Activated CD8-positive, alpha-beta T cell treated with anti-CD3 and anti-CD28 coated beads for 36 hours (primary cell): ENCODE measurements around the gene PRMT3. TPM values are rescaled to one million over a fixed set of nuclear protein-coding genes. Genes with fewer than 3 reads are reported as not detected.
A peak's percentile ranks its signal among the peaks of the same experiment; 100 is the strongest.

Experiments
- ATAC-seq: fragments of 200-7000 bp; cut with Tn5 transposase; one replicate; pipeline ENCODE4 v1.10.0; 2021; ENCODE audit warnings: mild to moderate bottlenecking, moderate library complexity
- CTCF ChIA-PET: fragments of 350-600 bp; sonication (Branson Sonifier 250); formaldehyde crosslinking; loops from one replicate; lab custom pipeline; 2021; ENCODE audit warnings: antibody characterized with exemption; lab: Charles Lee
- POLR2A ChIA-PET: fragments of 350-600 bp; sonication (Branson Sonifier 250); formaldehyde crosslinking; loops from one replicate; lab custom pipeline; 2021; ENCODE audit warnings: antibody characterized with exemption; lab: Charles Lee
- DNase-seq: peaks from one replicate; pipeline ENCODE4 v3.0.0-alpha.2; 2020
- H3K27ac Mint-ChIP-seq: one replicate; pipeline ENCODE4 v1.8.0; 2021; ENCODE audit warnings: mild to moderate bottlenecking, mixed read lengths
- H3K27me3 Mint-ChIP-seq: one replicate; pipeline ENCODE4 v1.8.0; 2021; ENCODE audit warnings: mixed read lengths
- H3K36me3 Mint-ChIP-seq: one replicate; pipeline ENCODE4 v1.8.0; 2021; ENCODE audit warnings: low read depth, mixed read lengths
- H3K4me1 Mint-ChIP-seq: one replicate; pipeline ENCODE4 v1.8.0; 2021; ENCODE audit warnings: low read depth, mixed read lengths
- H3K4me3 Mint-ChIP-seq: one replicate; pipeline ENCODE4 v1.8.0; 2021; ENCODE audit warnings: mild to moderate bottlenecking, moderate library complexity, mixed read lengths
- H3K9me3 Mint-ChIP-seq: one replicate; pipeline ENCODE4 v1.8.0; 2021; ENCODE audit warnings: mixed read lengths
- CTCF ChIP-seq: fragments of 200-600 bp; IDR thresholded peaks from one replicate; pipeline ENCODE4 v1.8.0; 2022; ENCODE audit warnings: antibody characterized with exemption, mild to moderate bottlenecking
- intact Hi-C: fragments of 100-400 bp; cut with micrococcal nuclease; formaldehyde crosslinking; loops from one replicate; pipeline ENCODE4 v1.10.0; 2022
- total RNA-seq, 2 experiments: library from RNA; stranded (reverse); gene quantifications; one replicate each; pipeline ENCODE4 v1.2.3, GENCODE V29; 2021

The PRMT3 gene
- total RNA-seq, 2 experiments from 2014 or later = 33.3 to 36.4 TPM

GRCh38 chr11:20406484-20406883 is 19.0 kb downstream of the PRMT3 start:
- Mint-ChIP-seq H3K9me3 (no peaks in the 10 kb centered on the region), H3K27ac (no peak overlapping the region), H3K27me3 (no peaks in the 10 kb centered on the region), H3K36me3 (peaks cover 38% of the 10 kb centered on the region), H3K4me1 (no peaks in the 10 kb centered on the region), H3K4me3 (no peak overlapping the region)
- TF ChIP-seq CTCF = no peak
- intact Hi-C loops = no loop called here
- POLR2A ChIA-PET = no interaction called here
- CTCF ChIA-PET = interaction anchor here (1.0 kb wide), 1 partner anchor 10 kb away, joined by 3 read pairs; no protein-coding TSS in a partner anchor
- no peak for DNase-seq
- ATAC-seq = no peak

DNA sequence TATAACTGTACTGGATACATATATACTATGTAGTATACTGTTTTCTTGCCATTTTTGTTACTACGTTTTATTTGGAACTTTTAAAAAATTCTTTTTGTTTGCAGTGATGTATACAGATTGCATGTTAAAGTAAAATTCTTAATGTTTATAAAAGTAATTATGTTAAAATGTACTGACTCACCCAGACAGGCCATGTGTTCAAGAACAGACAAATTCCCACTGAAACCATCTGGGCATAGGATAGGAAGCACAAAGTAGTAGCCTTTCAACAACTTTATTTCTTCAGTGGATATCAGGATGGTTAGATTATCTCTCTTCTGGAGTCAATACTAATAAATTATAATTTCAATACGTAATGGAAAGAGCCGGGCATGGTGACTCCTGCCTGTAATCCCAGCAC is 19.8 kb downstream of the PRMT3 start:
- TF ChIP-seq CTCF = no peak
- Mint-ChIP-seq H3K4me1 (no peaks in the 10 kb centered on the region), H3K36me3 (peaks cover 44% of the 10 kb centered on the region), H3K4me3 (no peak overlapping the region), H3K27me3 (no peaks in the 10 kb centered on the region), H3K9me3 (no peaks in the 10 kb centered on the region), H3K27ac (no peak overlapping the region)
- CTCF ChIA-PET = no interaction called here
- POLR2A ChIA-PET = interaction anchor here (0.6 kb wide), 1 partner anchor 18 kb away, joined by 3 read pairs; no protein-coding TSS in a partner anchor
- intact Hi-C loops = no loop called here
- no peak for ATAC-seq
- no peak for DNase-seq

DNA sequence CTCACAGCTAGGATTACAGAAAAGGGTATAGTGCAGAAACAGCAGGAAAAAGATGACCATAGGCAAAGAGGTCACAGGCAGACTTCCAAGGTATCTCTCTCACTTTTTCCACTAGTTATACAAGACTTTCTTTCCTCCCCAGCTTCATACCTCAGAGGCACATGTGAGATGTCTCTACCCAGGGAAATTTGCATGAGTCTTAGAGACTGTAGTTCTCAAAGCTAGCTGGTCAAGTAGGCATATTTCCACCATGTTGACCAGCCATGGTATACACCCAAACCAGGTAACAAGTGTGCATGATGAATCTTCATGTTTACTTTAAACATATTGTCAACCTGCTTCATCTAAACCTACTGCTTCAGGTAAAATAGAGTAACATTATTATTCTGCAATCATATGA is 27.9 kb downstream of the PRMT3 start:
- no peak for TF ChIP-seq CTCF
- DNase-seq = no peak
- ChIA-PET CTCF (no interaction called here), POLR2A (no interaction called here)
- H3K36me3 Mint-ChIP-seq = peaks cover 61% of the 10 kb centered on the region
- intact Hi-C loops = no loop called here
- H3K4me1 Mint-ChIP-seq = peaks cover 20% of the 10 kb centered on the region
- no peaks in the 10 kb centered on the region for H3K27me3 Mint-ChIP-seq
- no peak overlapping the region for H3K27ac Mint-ChIP-seq
- no peaks in the 10 kb centered on the region for H3K9me3 Mint-ChIP-seq
- no peak overlapping the region for H3K4me3 Mint-ChIP-seq
- peak; percentile 34 for ATAC-seq

DNA sequence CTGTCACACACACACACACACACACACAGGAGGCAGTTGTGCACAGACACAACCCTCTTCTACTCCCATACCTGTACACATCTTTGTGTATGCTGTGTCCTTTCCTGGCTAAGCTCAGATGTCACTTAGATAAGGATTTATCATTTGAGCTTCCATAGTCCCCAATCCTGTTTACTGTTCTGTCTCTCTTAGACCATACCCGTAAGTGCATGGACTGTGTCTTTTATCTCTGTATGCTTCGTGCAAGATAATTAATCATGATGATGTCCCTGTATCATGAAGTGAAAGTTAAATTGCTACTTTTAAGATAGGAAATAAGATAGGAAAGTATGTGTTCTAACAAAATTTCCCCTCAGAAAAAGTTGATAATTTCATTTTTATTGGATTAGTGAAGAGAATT is 30.3 kb downstream of the PRMT3 start:
- H3K9me3 Mint-ChIP-seq = no peaks in the 10 kb centered on the region
- DNase-seq (no peak), ATAC-seq (no peak)
- intact Hi-C loops = no loop called here
- no peak overlapping the region for H3K27ac Mint-ChIP-seq
- TF ChIP-seq CTCF = no peak
- ChIA-PET CTCF (interaction anchor here (1.1 kb wide), 1 partner anchor 19 kb away, joined by 3 read pairs; no protein-coding TSS in a partner anchor), POLR2A (no interaction called here)
- H3K4me3 Mint-ChIP-seq = no peak overlapping the region
- H3K4me1 Mint-ChIP-seq = peaks cover 28% of the 10 kb centered on the region
- H3K36me3 Mint-ChIP-seq = peaks cover 55% of the 10 kb centered on the region
- no peaks in the 10 kb centered on the region for H3K27me3 Mint-ChIP-seq

DNA sequence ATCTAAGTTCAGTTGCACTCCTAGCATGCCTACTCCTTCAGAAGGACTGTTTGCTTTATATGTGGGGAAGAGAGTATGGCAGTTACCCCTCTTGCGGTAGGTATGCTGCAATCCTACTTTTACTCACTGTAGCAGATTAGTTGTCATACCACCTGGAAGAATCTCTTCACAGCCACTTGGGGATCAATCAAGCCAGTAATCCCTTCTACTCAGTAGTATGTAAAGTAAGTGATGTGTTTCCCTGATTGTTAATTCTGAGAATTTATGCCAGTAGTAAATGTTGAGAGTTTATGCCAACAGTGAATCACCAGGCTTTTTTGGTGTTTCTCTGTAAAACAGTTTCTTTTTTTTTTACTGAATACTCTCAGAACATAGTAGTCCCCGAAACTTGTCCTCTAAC is 34.4 kb downstream of the PRMT3 start:
- intact Hi-C loops = no loop called here
- ChIA-PET CTCF (no interaction called here), POLR2A (no interaction called here)
- TF ChIP-seq CTCF = no peak
- no peak for DNase-seq
- no peaks in the 10 kb centered on the region for H3K9me3 Mint-ChIP-seq
- H3K27me3 Mint-ChIP-seq = no peaks in the 10 kb centered on the region
- H3K4me1 Mint-ChIP-seq = peaks cover 8% of the 10 kb centered on the region
- peak; percentile 39 for ATAC-seq
- H3K36me3 Mint-ChIP-seq = peaks cover 48% of the 10 kb centered on the region
- no peak overlapping the region for H3K4me3 Mint-ChIP-seq
- no peak overlapping the region for H3K27ac Mint-ChIP-seq
